ENCODE measurements around the gene DIP2C.

The DIP2C gene

GRCh38 chr10:510415-510881 lies 179.0 kb downstream of the DIP2C start:
- no peaks in the 10 kb centered on the region for H3K27me3 ChIP-seq (ENCODE audit: insufficient read depth, low read depth, severe bottlenecking)
- no peaks in the 10 kb centered on the region for H3K9me3 ChIP-seq (ENCODE audit: severe bottlenecking)
- no peak overlapping the region for H3K4me3 ChIP-seq (ENCODE audit: low read depth, low read length)
- no peaks in the 10 kb centered on the region for H3K36me3 ChIP-seq
- no peak for TF ChIP-seq CTCF (IDR thresholded peaks at IDR 0.05; ENCODE audit: low read depth, low read length)
- no peak for DNase-seq
- H3K27ac ChIP-seq = no peak overlapping the region

GRCh38 chr10:509361-510102 lies 179.9 kb downstream of the DIP2C start:
- no peaks in the 10 kb centered on the region for H3K36me3 ChIP-seq
- no peaks in the 10 kb centered on the region for H3K9me3 ChIP-seq (ENCODE audit: severe bottlenecking)
- no peak overlapping the region for H3K4me3 ChIP-seq (ENCODE audit: low read depth, low read length)
- H3K27ac ChIP-seq = no peak overlapping the region
- no peak for DNase-seq
- H3K27me3 ChIP-seq (ENCODE audit: insufficient read depth, low read depth, severe bottlenecking) = no peaks in the 10 kb centered on the region
- no peak for TF ChIP-seq CTCF (IDR thresholded peaks at IDR 0.05; ENCODE audit: low read depth, low read length)

- no peak for TF ChIP-seq CTCF (IDR thresholded peaks at IDR 0.05; ENCODE audit: low read depth, low read length)
- no peaks in the 10 kb centered on the region for H3K9me3 ChIP-seq (ENCODE audit: severe bottlenecking)
- no peaks in the 10 kb centered on the region for H3K27me3 ChIP-seq (ENCODE audit: insufficient read depth, low read depth, severe bottlenecking)
- H3K27ac ChIP-seq = no peak overlapping the region
- H3K4me3 ChIP-seq (ENCODE audit: low read depth, low read length) = no peak overlapping the region
- H3K36me3 ChIP-seq = no peaks in the 10 kb centered on the region
- DNase-seq = no peak
These were observed 180.7 kb downstream of the DIP2C start for GRCh38 chr10:508726-509125.

GRCh38 chr10:507908-508444 lies 181.5 kb downstream of the DIP2C start:
- Histone ChIP-seq H3K4me3 (ENCODE audit: low read depth, low read length) (no peak overlapping the region), H3K9me3 (ENCODE audit: severe bottlenecking) (no peaks in the 10 kb centered on the region), H3K27me3 (ENCODE audit: insufficient read depth, low read depth, severe bottlenecking) (no peaks in the 10 kb centered on the region), H3K36me3 (no peaks in the 10 kb centered on the region), H3K27ac (no peak overlapping the region)
- no peak for DNase-seq
- TF ChIP-seq CTCF (IDR thresholded peaks at IDR 0.05; ENCODE audit: low read depth, low read length) = no peak

GRCh38 chr10:507355-507699 lies 182.1 kb downstream of the DIP2C start:
- Histone ChIP-seq H3K27me3 (ENCODE audit: insufficient read depth, low read depth, severe bottlenecking) (no peaks in the 10 kb centered on the region), H3K4me3 (ENCODE audit: low read depth, low read length) (no peak overlapping the region), H3K36me3 (no peaks in the 10 kb centered on the region), H3K27ac (no peak overlapping the region), H3K9me3 (ENCODE audit: severe bottlenecking) (no peaks in the 10 kb centered on the region)
- no peak for DNase-seq
- TF ChIP-seq CTCF (IDR thresholded peaks at IDR 0.05; ENCODE audit: low read depth, low read length) = no peak

Measured in WERI-Rb-1 (cell line).